ENCODE data around the gene NOX3.

DNA sequence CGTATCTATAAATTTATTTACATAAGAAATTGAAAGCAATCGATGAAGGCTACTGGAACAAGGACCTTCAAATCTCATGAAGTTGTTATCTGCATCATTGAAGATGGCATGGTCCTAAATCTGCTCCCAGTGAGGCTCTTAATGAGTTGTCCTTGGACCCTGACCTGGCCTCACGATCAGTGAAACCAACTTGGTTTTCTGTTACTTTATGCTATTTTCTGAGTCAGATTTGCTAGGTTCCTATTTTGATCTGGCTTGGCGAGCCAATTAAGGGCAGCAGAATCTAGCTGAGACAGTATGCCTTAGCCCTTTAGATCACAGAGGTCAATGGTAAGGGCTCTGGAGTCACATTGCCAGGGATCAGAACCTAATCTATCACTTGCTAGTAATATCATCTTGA is 30.1 kb upstream of the NOX3 start:
- TF ChIP-seq, protein P1, sequence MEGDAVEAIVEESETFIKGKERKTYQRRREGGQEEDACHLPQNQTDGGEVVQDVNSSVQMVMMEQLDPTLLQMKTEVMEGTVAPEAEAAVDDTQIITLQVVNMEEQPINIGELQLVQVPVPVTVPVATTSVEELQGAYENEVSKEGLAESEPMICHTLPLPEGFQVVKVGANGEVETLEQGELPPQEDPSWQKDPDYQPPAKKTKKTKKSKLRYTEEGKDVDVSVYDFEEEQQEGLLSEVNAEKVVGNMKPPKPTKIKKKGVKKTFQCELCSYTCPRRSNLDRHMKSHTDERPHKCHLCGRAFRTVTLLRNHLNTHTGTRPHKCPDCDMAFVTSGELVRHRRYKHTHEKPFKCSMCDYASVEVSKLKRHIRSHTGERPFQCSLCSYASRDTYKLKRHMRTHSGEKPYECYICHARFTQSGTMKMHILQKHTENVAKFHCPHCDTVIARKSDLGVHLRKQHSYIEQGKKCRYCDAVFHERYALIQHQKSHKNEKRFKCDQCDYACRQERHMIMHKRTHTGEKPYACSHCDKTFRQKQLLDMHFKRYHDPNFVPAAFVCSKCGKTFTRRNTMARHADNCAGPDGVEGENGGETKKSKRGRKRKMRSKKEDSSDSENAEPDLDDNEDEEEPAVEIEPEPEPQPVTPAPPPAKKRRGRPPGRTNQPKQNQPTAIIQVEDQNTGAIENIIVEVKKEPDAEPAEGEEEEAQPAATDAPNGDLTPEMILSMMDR (IDR thresholded peaks at IDR 0.05), result no peak
- no peak for TF ChIP-seq EZH2 (IDR thresholded peaks at IDR 0.05; ENCODE audit: borderline replicate concordance, insufficient read depth, low read depth, low read length, poor library complexity, severe bottlenecking)

Measured in B cell (primary cell).